HUES48 (cell line): Measurements from ENCODE around the gene MAP6D1.

ENCODE experiments used
- H3K27ac ChIP-seq: one replicate; pipeline ENCODE4 v1.7.0; 2013; ENCODE audit warnings: low read depth, low read length, inconsistent platforms
- H3K27me3 ChIP-seq: 2 replicates; pipeline ENCODE4 v1.6.1; 2013; ENCODE audit warnings: mild to moderate bottlenecking, low read length; ENCODE audit not compliant: control insufficient read depth, insufficient read depth
- H3K36me3 ChIP-seq: 2 replicates; pipeline ENCODE4 v1.6.1; 2013; ENCODE audit warnings: low read length; ENCODE audit not compliant: control insufficient read depth, insufficient read depth
- H3K4me1 ChIP-seq: 2 replicates; pipeline ENCODE4 v1.6.1; 2013; ENCODE audit warnings: mild to moderate bottlenecking, low read length; ENCODE audit not compliant: control insufficient read depth, insufficient read depth
- H3K4me3 ChIP-seq: 2 replicates; pipeline ENCODE4 v1.5.1; 2013; ENCODE audit warnings: mild to moderate bottlenecking, low read depth, low read length
- H3K9ac ChIP-seq: 2 replicates; pipeline ENCODE4 v1.6.1; 2013; ENCODE audit warnings: mild to moderate bottlenecking, low read depth, low read length, moderate library complexity
- H3K9me3 ChIP-seq: 2 replicates; pipeline ENCODE4 v1.6.1; 2013; ENCODE audit warnings: low read length; ENCODE audit not compliant: control insufficient read depth, insufficient read depth

Gene MAP6D1

DNA sequence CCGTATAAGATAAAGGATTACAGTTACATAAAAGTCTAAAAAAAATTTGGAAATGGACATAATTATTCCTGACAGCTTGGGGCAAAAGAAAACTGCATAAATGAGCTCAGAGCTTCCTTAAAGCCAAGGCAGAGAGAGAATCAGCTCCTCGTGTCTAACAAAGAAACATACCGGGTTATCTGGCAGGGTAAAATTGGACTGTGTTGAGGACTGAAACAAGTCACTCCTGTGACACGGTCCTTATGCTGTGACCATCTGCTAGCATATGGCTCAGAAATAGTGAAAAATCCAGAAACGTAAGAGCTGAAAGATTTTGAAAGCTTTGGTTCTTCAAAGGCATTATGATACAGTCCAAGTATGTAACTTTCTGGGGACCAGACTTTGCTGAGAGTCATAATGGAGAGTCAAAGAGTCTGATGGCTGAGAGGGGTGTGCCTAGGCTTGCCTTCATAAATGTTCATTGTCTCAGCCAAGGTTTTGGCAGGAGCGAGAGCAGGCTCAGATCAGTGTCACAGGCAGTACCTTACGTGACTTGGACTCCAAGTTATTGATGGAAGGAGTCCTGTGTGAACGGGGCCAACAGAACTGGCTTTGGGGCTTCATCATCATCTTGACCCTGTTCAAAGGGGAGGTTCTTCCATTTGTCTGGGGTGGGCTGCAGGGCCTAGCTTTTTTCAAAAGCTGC, 12.5 kb downstream of the MAP6D1 start:
- no peaks in the 10 kb centered on the region for H3K27me3 ChIP-seq
- H3K27ac ChIP-seq, result no peak overlapping the region
- no peaks in the 10 kb centered on the region for H3K4me1 ChIP-seq
- no peaks in the 10 kb centered on the region for H3K9me3 ChIP-seq
- H3K9ac ChIP-seq, result no peak overlapping the region
- H3K36me3 ChIP-seq, result peaks cover 58% of the 10 kb centered on the region
- no peak overlapping the region for H3K4me3 ChIP-seq

DNA sequence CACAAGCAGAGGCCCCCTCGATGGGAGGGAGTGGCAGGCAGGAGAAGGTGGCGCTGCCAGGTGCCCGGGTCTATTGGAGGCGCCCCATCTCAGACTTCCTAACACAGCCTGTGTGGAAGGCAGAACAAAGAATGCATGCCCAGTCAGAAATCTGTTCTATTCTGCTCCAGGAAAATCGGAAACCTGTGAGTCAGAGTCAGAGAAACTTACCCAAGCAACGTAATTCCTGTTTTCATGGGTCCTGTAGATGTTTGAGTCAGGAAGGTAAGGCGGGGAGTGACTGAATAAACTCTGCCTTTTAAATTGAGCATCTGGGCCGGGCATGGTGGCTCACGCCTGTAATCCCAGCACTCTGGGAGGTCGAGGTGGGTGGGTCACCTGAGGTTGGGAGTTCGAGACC, 13.7 kb downstream of the MAP6D1 start:
- H3K9ac ChIP-seq, result no peak overlapping the region
- no peaks in the 10 kb centered on the region for H3K4me1 ChIP-seq
- no peak overlapping the region for H3K4me3 ChIP-seq
- H3K27ac ChIP-seq, result no peak overlapping the region
- H3K9me3 ChIP-seq, result no peaks in the 10 kb centered on the region
- H3K36me3 ChIP-seq, result peaks cover 69% of the 10 kb centered on the region
- H3K27me3 ChIP-seq, result no peaks in the 10 kb centered on the region

DNA sequence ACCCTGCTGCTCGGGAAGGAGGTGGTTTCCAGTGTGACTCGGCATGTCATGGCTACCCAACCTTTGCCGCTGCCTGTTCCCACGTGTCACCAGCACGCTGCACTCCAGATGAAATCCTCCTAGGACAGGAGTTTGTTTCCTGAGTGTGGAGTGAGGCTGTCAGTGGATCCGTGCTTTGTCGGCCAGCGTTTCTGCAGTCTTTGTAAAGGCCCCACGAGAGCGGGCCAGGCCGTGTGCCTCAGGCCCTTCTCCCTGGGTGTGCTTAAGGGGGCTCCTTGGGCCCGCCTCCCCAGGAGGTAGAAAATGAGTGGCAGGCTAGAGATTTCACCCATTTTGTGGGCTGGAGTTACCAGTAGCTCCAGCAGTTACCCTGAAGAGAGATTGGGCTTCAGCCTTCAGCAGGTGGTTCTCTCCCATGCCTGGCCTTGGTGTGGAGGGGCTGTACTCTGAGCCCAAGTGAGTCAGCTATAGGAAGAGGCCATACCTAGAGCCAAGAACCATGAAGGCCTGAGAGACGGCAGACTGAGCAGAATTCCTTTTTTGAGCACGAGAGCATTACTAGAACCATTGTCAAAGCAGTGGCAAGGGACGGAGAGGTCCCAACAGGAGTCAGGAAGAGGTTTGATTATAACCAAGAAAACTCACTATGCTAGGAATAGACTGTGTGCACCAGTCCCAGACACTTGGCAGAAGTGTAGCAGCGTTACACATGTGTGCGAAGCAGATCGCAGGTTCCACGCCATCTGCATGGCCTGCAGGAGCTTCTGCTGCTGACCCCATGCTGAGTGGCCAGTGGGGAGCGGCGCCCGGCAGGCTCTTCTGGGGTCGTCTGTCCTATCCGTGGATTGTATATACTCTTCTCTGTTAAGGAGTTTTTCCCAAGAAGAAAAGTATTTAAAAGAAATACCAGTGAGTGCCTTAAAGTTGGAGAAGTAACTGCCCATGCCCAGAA, 14.5 kb downstream of the MAP6D1 start:
- H3K27ac ChIP-seq, result no peak overlapping the region
- no peaks in the 10 kb centered on the region for H3K9me3 ChIP-seq
- H3K4me3 ChIP-seq, result no peak overlapping the region
- H3K4me1 ChIP-seq, result no peaks in the 10 kb centered on the region
- H3K36me3 ChIP-seq, result peaks cover 70% of the 10 kb centered on the region
- no peak overlapping the region for H3K9ac ChIP-seq
- H3K27me3 ChIP-seq, result no peaks in the 10 kb centered on the region

DNA sequence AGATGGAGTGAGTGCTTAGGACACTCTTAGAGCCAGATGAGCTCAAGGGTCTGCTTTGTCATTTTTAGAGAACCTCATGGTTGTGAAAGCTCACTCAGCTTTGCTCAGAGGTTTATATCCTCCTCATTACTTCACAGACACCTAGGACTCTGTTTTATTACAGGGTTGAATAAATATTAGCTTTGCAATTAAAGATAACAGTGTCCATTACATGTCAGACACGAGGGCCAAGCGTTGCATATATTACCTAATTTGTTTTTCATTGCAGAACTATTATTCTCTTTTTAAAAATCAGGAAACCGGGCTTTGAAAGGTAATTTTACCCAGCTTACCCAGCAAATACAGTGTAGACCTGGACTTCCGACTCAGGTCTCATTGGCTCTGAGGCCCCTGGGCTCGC, 16.1 kb downstream of the MAP6D1 start:
- Histone ChIP-seq H3K9me3 (no peaks in the 10 kb centered on the region), H3K27ac (no peak overlapping the region), H3K4me1 (no peaks in the 10 kb centered on the region), H3K9ac (no peak overlapping the region), H3K4me3 (no peak overlapping the region), H3K27me3 (no peaks in the 10 kb centered on the region), H3K36me3 (peaks cover 86% of the 10 kb centered on the region)

DNA sequence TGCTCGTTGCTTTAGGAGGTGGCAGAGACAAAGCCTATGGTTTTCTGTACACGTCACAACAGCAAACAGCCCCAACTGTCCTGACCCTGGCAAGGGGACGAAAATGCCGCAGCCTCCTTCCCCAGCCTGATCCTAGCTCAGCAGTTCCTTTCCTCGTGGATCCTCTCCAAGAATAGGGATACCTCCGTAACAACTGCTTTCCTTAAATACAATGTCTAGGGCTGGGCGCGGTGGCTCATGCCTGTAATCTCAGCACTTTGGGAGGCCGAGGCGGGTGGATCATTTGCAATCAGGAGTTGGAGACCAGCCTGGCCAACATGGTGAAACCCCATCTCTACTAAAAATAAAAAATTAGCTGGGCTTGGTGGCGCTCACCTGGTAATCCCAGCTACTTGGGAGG, 17.0 kb downstream of the MAP6D1 start:
- Histone ChIP-seq H3K27ac (no peak overlapping the region), H3K9ac (no peak overlapping the region), H3K4me3 (no peak overlapping the region), H3K4me1 (no peaks in the 10 kb centered on the region), H3K36me3 (peaks cover 95% of the 10 kb centered on the region), H3K27me3 (no peaks in the 10 kb centered on the region), H3K9me3 (no peaks in the 10 kb centered on the region)

DNA sequence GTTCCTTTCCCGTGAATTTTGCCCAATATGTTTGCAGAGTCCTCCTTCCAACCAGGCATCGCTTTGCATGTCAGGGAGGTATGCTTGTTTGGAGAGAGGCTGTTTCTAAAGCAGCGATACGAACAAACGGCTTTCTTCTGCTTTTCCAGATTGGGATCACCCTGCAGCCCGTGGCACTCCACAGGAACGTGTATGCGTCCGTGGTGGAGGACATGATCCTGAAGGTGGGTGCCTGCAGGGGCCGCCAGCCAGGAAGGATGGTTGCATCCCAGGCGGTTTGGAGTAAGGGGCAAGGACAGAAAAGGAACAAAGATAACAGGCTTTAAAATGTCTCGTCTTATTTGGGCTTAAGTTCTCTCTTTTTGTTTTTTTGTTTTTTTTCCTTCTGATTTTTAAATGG, 17.5 kb downstream of the MAP6D1 start:
- Histone ChIP-seq H3K9ac (no peak overlapping the region), H3K36me3 (peaks cover 100% of the 10 kb centered on the region), H3K27me3 (no peaks in the 10 kb centered on the region), H3K9me3 (no peaks in the 10 kb centered on the region), H3K4me3 (no peak overlapping the region), H3K27ac (no peak overlapping the region), H3K4me1 (no peaks in the 10 kb centered on the region)

DNA sequence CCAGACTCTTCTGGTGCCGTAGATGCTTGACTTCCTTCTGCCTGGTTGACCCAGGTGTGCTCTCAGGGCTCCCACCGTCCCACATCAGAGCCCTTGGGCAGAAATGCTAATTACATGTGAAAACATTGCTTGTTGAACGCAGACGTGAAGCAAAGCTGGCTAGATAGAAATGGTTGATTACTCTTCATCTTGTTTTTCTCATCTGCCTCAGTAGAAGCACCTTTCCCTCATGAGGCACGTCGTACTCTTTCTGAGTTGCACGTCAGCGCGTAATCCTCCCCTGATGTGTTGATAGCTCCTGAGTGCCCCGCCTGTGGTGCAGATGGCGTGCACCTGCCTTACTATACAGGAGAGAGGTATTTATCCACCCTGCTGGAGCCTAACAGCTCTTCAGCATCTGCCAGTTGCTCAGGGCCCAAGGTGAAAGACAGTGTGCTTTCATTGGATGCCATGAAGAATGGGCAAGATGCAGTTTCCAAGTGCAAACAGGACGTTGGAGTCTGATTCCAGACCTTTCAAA, 18.1 kb downstream of the MAP6D1 start:
- no peaks in the 10 kb centered on the region for H3K27me3 ChIP-seq
- H3K27ac ChIP-seq, result no peak overlapping the region
- H3K9me3 ChIP-seq, result no peaks in the 10 kb centered on the region
- no peak overlapping the region for H3K4me3 ChIP-seq
- H3K36me3 ChIP-seq, result peaks cover 99% of the 10 kb centered on the region
- H3K9ac ChIP-seq, result no peak overlapping the region
- H3K4me1 ChIP-seq, result no peaks in the 10 kb centered on the region

DNA sequence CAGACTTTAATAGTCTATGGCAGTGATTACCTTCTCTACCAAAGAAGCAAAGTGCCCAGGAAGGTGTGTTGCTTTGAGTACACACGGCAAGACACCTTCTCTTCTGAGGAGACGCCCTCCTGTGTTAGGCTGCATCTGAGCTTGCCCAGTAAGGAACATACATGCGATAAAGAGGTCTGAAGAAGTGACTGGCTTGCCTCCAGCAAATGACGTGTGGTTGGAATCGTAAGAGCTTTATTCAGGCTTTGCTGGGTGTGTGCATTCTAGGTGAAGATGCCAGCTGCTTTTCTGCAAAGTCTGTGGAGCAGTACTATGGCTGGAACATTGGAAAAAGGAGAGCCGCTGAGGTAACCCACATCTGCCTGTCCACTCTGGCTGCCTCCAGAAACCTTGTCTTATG, 22.4 kb downstream of the MAP6D1 start:
- H3K36me3 ChIP-seq, result peaks cover 97% of the 10 kb centered on the region
- no peak overlapping the region for H3K9ac ChIP-seq
- H3K27me3 ChIP-seq, result no peaks in the 10 kb centered on the region
- H3K4me1 ChIP-seq, result no peaks in the 10 kb centered on the region
- no peak overlapping the region for H3K4me3 ChIP-seq
- no peaks in the 10 kb centered on the region for H3K9me3 ChIP-seq
- H3K27ac ChIP-seq, result no peak overlapping the region

DNA sequence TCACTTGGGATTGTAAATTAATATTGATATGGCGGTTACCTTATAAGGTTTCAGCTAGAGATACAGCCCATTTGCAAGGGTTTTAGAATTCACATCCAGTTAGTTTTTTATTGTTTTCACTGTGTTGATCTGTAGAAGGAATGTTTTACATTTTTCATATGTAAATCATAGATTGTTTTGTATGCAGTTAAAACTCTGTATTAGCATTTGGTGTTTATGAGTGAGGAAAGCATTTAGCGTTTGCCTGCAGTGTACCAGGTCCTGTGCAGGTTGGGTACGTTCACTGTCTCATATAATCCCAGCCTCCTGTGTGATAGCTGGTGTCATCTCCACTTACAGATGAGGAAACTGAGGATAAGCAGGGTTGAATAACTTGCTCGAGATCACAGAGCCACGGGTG, 23.8 kb downstream of the MAP6D1 start:
- peaks cover 90% of the 10 kb centered on the region for H3K36me3 ChIP-seq
- H3K4me1 ChIP-seq, result no peaks in the 10 kb centered on the region
- no peaks in the 10 kb centered on the region for H3K27me3 ChIP-seq
- no peaks in the 10 kb centered on the region for H3K9me3 ChIP-seq
- H3K9ac ChIP-seq, result no peak overlapping the region
- H3K27ac ChIP-seq, result no peak overlapping the region
- H3K4me3 ChIP-seq, result no peak overlapping the region

DNA sequence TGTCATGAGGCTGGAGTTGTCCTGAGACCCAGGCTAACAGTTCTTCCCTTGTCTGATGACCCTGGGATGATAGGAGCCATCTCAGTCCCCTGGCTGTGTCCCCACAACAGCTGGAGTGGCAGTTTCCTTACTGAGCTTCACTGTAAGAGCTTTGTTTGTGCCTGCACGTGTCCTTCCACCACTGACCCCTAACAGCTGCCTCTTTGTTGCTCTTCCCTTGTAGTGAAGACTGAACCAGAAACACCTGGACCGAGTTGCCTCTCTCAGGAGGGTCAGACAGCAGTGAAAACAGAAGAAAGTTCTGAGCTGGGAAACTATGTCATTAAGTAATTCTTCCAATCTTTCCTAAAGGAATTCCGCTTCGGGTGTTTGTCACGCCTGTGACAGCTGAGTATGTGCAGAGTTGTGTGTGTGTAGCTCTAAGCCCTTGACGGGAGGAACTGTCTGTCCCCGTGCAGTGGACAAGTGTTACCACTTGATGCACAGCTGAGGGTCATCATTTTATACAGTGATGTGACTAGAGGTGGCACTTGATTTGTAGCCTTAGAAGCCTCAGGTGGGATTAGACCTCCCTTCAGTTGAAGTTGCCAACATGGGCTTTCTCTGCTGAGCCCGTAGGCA, 25.0 kb downstream of the MAP6D1 start:
- H3K27me3 ChIP-seq, result no peaks in the 10 kb centered on the region
- no peaks in the 10 kb centered on the region for H3K9me3 ChIP-seq
- no peak overlapping the region for H3K27ac ChIP-seq
- no peaks in the 10 kb centered on the region for H3K4me1 ChIP-seq
- H3K9ac ChIP-seq, result no peak overlapping the region
- peaks cover 85% of the 10 kb centered on the region for H3K36me3 ChIP-seq
- no peak overlapping the region for H3K4me3 ChIP-seq

DNA sequence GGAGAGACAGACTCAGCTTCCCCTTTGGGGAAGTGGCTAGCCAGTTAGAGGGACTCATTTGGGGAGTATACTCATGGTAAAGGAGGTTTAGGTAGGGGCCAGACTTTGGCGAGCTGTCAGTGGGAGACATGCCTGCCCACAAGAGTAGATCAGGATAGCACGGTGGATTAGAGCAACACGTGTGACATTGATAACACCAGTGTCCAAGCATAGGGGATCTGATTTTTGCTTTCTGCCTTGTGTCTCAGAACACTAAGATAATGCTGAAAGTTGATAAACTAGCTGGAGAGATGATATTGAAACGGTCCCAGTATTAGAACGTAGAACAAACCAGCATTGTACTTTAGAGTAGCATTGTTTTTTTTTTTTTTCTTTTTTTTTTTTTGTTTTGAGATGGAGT, 25.9 kb downstream of the MAP6D1 start:
- Histone ChIP-seq H3K27ac (no peak overlapping the region), H3K4me1 (no peaks in the 10 kb centered on the region), H3K4me3 (no peak overlapping the region), H3K9ac (no peak overlapping the region), H3K9me3 (no peaks in the 10 kb centered on the region), H3K36me3 (peaks cover 83% of the 10 kb centered on the region), H3K27me3 (no peaks in the 10 kb centered on the region)
